ENCODE measurements around the gene OR6C2.

- TF ChIP-seq POLR2A (IDR thresholded peaks at IDR 0.05), result no peak
- no peak for TF ChIP-seq POLR2AphosphoS5 (IDR thresholded peaks at IDR 0.05; ENCODE audit: insufficient read depth in 1 of 2, low read depth in 1 of 2)
- TF ChIP-seq CTCF (IDR thresholded peaks at IDR 0.05), result no peak
These were observed 56.0 kb downstream of the OR6C2 start for GRCh38 chr12:55499810-55500252.

All from vagina (tissue), 2 donors.